ENCODE data around the gene WSCD2. TPM values are rescaled to one million over a fixed set of nuclear protein-coding genes. Genes with fewer than 3 reads are reported as not detected.
A peak's percentile ranks its signal among the peaks of the same experiment; 100 is the strongest.

WSCD2 gene
- polyA plus RNA-seq, 3 donors: not detected

GRCh38 chr12:108257004-108257403, 127.9 kb downstream of the WSCD2 start:
- no peak overlapping the region for H2AFZ ChIP-seq (ENCODE audit: insufficient read depth, low read depth, low read length, poor library complexity, severe bottlenecking)
- no peaks in the 10 kb centered on the region for H3K36me3 ChIP-seq (replicated peaks in 1 of 2; ENCODE audit: control insufficient read depth in 1 of 2, insufficient read depth in 2 of 2, low read length in 2 of 2)
- no peak for DNase-seq
- peaks cover 3 to 20% (median 8%) of the 10 kb centered on the region in 3 donors for H3K27me3 Mint-ChIP-seq (ENCODE audit: low read depth in 3 of 3)
- H3K9me3 ChIP-seq (replicated peaks in 1 of 2; ENCODE audit: control insufficient read depth in 1 of 2, insufficient read depth in 1 of 2, low read length in 2 of 2): peaks cover 5 to 29% of the 10 kb centered on the region in 2 donors
- H3K4me3 Mint-ChIP-seq: no peak overlapping the region
- no peaks in the 10 kb centered on the region for H3K79me2 ChIP-seq (ENCODE audit: insufficient read depth, low read length)
- peaks cover 5 to 7% of the 10 kb centered on the region in 2 donors for H3K4me1 ChIP-seq (ENCODE audit: control insufficient read depth in 1 of 2, insufficient read depth in 2 of 2, low read length in 2 of 2)
- WGBS (ENCODE audit: insufficient coverage): 75% methylated on average over 2 of the region's 3 CpGs
- no peak overlapping the region for H3K4me3 ChIP-seq (replicated peaks in 1 of 3; ENCODE audit: low read depth in 2 of 3, low read length in 3 of 3)
- peak overlapping the region in 1 of 7 donors; percentile 71 for H3K27ac Mint-ChIP-seq
- no peak overlapping the region for H3K27ac ChIP-seq (ENCODE audit: low read depth in 1 of 2, low read length in 2 of 2)
- H3K9me3 Mint-ChIP-seq: peaks cover 13 to 28% (median 26%) of the 10 kb centered on the region in 7 donors
- intact Hi-C loops (cut with micrococcal nuclease): no loop called here
- H3K27me3 ChIP-seq (ENCODE audit: control insufficient read depth in 2 of 2, insufficient read depth in 2 of 2, low read length in 2 of 2): peaks cover 2 to 3% of the 10 kb centered on the region in 2 donors
- peaks cover 11% of the 10 kb centered on the region for H3K4me1 Mint-ChIP-seq
- no peak for TF ChIP-seq CTCF (IDR thresholded peaks at IDR 0.05)
- no peak overlapping the region for H3K4me2 ChIP-seq (replicated peaks; ENCODE audit: extremely low read depth, low read length, poor library complexity, severe bottlenecking)
- no peaks in the 10 kb centered on the region for H3K36me3 Mint-ChIP-seq
- no peak overlapping the region for H3K9ac ChIP-seq (ENCODE audit: insufficient read depth, low read length, poor library complexity, severe bottlenecking)
- no peaks in the 10 kb centered on the region for H4K20me1 ChIP-seq (ENCODE audit: insufficient read depth, low read length)

- TF ChIP-seq CTCF (IDR thresholded peaks at IDR 0.05): no peak
- no peak overlapping the region for H3K9ac ChIP-seq (ENCODE audit: insufficient read depth, low read length, poor library complexity, severe bottlenecking)
- WGBS (ENCODE audit: insufficient coverage): no CpG with 5 or more reads among the region's 4 CpGs
- no peak overlapping the region for H3K4me3 ChIP-seq (replicated peaks in 1 of 3; ENCODE audit: low read depth in 2 of 3, low read length in 3 of 3)
- no peaks in the 10 kb centered on the region for H3K79me2 ChIP-seq (ENCODE audit: insufficient read depth, low read length)
- no peaks in the 10 kb centered on the region for H3K36me3 ChIP-seq (replicated peaks in 1 of 2; ENCODE audit: control insufficient read depth in 1 of 2, insufficient read depth in 2 of 2, low read length in 2 of 2)
- no peak overlapping the region for H2AFZ ChIP-seq (ENCODE audit: insufficient read depth, low read depth, low read length, poor library complexity, severe bottlenecking)
- peaks cover 10 to 34% of the 10 kb centered on the region in 2 donors for H3K9me3 ChIP-seq (replicated peaks in 1 of 2; ENCODE audit: control insufficient read depth in 1 of 2, insufficient read depth in 1 of 2, low read length in 2 of 2)
- H3K4me1 ChIP-seq (ENCODE audit: control insufficient read depth in 1 of 2, insufficient read depth in 2 of 2, low read length in 2 of 2): peaks cover 5 to 7% of the 10 kb centered on the region in 2 donors
- H4K20me1 ChIP-seq (ENCODE audit: insufficient read depth, low read length): no peaks in the 10 kb centered on the region
- no peak for DNase-seq
- intact Hi-C loops (cut with micrococcal nuclease): no loop called here
- peaks cover 15 to 33% (median 28%) of the 10 kb centered on the region in 7 donors for H3K9me3 Mint-ChIP-seq
- H3K27ac Mint-ChIP-seq: no peak overlapping the region
- no peak overlapping the region for H3K4me2 ChIP-seq (replicated peaks; ENCODE audit: extremely low read depth, low read length, poor library complexity, severe bottlenecking)
- peaks cover 11% of the 10 kb centered on the region for H3K4me1 Mint-ChIP-seq
- no peak overlapping the region for H3K27ac ChIP-seq (ENCODE audit: low read depth in 1 of 2, low read length in 2 of 2)
- no peak overlapping the region for H3K4me3 Mint-ChIP-seq
- peaks cover 5 to 17% (median 8%) of the 10 kb centered on the region in 3 donors for H3K27me3 Mint-ChIP-seq (ENCODE audit: low read depth in 3 of 3)
- H3K27me3 ChIP-seq (ENCODE audit: control insufficient read depth in 2 of 2, insufficient read depth in 2 of 2, low read length in 2 of 2): peaks cover 2 to 3% of the 10 kb centered on the region in 2 donors
- H3K36me3 Mint-ChIP-seq: no peaks in the 10 kb centered on the region
Observed at GRCh38 chr12:108257610-108258106, 128.6 kb downstream of the WSCD2 start.
